Lung (tissue), 12 donors: ENCODE data around the gene NFE2L3. TPM values are rescaled to one million over a fixed set of nuclear protein-coding genes. Genes with fewer than 3 reads are reported as not detected.

Experiments
- ATAC-seq: fragments of 200-7000 bp; cut with Tn5 transposase; one replicate; pipeline ENCODE4 v1.9.1; 2020; ENCODE audit warnings: moderate number of reproducible peaks; ENCODE audit not compliant: insufficient read depth, low FRiP score
- DNase-seq, 3 donors: peaks; one replicate each; pipeline ENCODE4 v3.0.0-alpha.2; 2013 to 2017
- H3K27ac ChIP-seq, 2 donors: one replicate each; pipeline ENCODE4 v1.5.1; 2013; ENCODE audit warnings: mild to moderate bottlenecking in 2 of 2, moderate library complexity in 2 of 2, control low read depth in 1 of 2, inconsistent platforms in 1 of 2, low read depth in 1 of 2, low read length in 1 of 2
- H3K27me3 ChIP-seq, 3 donors: one replicate each; pipeline ENCODE4 v1.5.1; 2013; ENCODE audit warnings: low read length in 2 of 3; ENCODE audit not compliant: control insufficient read depth in 3 of 3, insufficient read depth in 3 of 3
- H3K36me3 ChIP-seq, 4 donors: one replicate each; pipeline ENCODE4 v1.5.1; 2013; ENCODE audit warnings: low read length in 4 of 4, mild to moderate bottlenecking in 1 of 4, moderate library complexity in 1 of 4; ENCODE audit not compliant: control insufficient read depth in 4 of 4, insufficient read depth in 4 of 4
- H3K4me1 ChIP-seq, 5 donors: one replicate each; pipeline ENCODE4 v1.5.1; 2013; ENCODE audit warnings: low read length in 5 of 5, mild to moderate bottlenecking in 2 of 5, moderate library complexity in 1 of 5; ENCODE audit not compliant: control insufficient read depth in 5 of 5, insufficient read depth in 5 of 5
- H3K4me3 ChIP-seq: one replicate; pipeline ENCODE4 v1.5.1; 2013; ENCODE audit warnings: mild to moderate bottlenecking, control low read depth, moderate library complexity
- H3K9ac ChIP-seq, 2 donors: one replicate each; pipeline ENCODE4 v1.5.1; 2013; ENCODE audit warnings: low read length in 2 of 2, control low read depth in 1 of 2; ENCODE audit not compliant: insufficient read depth in 1 of 2
- H3K9me3 ChIP-seq, 4 donors: one replicate each; pipeline ENCODE4 v1.5.1; 2013; ENCODE audit warnings: low read length in 3 of 4, mild to moderate bottlenecking in 1 of 4, moderate library complexity in 1 of 4; ENCODE audit not compliant: control insufficient read depth in 4 of 4, insufficient read depth in 3 of 4
- WGBS, 2 donors: extraction: QIAGEN DNeasy Blood & Tissue Kit; methylation state at CpG; one replicate each; pipeline ENCODE4 v1.1.7; 2013; 5-methylcytosine and 5-hydroxymethylcytosine counted together
- polyA plus RNA-seq, 2 donors: library from polyadenylated mRNA; stranded (reverse); fragments of 200-250 nt; gene quantifications; one replicate each; pipeline ENCODE4 v1.2.1, GENCODE V29; 2013
- total RNA-seq, 2 donors: library from RNA; depleted of rRNA in 1 of 2; stranded (reverse); fragments of >200 nt in 1 of 2; gene quantifications; one replicate each; pipeline ENCODE4 v1.2.1, GENCODE V29; 2014 to 2021
- TF ChIP-seq, protein P1 (sequence below): IDR thresholded peaks from 2 replicates; pipeline ENCODE4 v1.5.1; 2012; ENCODE audit warnings: mild to moderate bottlenecking; ENCODE audit errors: control extremely low read depth, extremely low read depth
- donor health status: control.
- donor health status: control.
- donor health status: Bipolar disorder and iron deficiency.
- donor health status: healthy.
- donor health status: DM: yes; HTN: yes; CAD: no.

Gene NFE2L3
- total and polyA plus RNA-seq, 4 donors = 3.6 to 6.5 (median 5.1) TPM

DNA sequence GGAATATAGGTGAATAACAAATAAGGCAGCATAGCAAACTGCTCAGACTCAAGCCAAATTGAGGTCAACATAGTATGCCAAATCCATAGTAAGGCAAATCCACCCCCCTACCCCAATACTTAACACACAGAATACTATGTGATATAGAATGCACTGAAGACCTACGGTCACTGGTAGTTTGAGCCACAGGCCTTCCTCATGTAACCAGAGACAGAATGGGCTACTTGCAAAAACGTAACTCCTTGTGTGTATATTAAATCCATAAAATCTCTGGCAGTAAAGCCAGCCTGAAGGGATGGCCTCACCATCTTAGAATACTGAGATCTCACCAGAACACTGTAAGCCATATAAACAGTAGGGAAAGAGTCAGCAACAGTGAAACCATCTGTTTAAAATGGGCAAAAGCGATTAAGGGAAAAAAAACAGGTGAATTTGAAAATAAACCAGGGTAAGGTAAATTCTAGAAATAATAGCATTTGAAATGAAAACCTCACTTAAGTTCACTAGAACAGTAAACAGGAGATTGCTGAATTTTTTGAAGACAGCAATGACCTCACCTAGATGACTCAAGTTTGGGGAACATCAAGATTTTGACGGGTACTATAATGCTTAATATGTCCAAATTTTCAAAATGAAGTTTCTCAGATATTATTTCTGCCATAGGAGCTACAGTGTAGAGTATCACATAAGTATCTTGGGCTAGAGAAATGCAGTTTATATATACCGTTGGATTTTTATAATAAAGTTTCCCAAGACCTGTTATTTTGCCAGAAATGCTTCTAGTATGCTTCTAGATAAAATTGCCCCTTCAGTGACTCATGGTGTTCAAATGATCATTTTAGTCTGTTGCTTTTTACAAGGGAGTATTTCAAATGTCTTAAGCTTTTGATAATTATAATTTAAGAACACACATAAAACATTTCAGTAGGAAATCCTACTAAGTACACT lies 34.6 kb downstream of the NFE2L3 start:
- peaks cover 0 to 6% (median 0%) of the 10 kb centered on the region in 5 donors for H3K4me1 ChIP-seq
- H3K27ac ChIP-seq = no peak overlapping the region
- H3K4me3 ChIP-seq = no peak overlapping the region
- TF ChIP-seq, protein P1, sequence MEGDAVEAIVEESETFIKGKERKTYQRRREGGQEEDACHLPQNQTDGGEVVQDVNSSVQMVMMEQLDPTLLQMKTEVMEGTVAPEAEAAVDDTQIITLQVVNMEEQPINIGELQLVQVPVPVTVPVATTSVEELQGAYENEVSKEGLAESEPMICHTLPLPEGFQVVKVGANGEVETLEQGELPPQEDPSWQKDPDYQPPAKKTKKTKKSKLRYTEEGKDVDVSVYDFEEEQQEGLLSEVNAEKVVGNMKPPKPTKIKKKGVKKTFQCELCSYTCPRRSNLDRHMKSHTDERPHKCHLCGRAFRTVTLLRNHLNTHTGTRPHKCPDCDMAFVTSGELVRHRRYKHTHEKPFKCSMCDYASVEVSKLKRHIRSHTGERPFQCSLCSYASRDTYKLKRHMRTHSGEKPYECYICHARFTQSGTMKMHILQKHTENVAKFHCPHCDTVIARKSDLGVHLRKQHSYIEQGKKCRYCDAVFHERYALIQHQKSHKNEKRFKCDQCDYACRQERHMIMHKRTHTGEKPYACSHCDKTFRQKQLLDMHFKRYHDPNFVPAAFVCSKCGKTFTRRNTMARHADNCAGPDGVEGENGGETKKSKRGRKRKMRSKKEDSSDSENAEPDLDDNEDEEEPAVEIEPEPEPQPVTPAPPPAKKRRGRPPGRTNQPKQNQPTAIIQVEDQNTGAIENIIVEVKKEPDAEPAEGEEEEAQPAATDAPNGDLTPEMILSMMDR = no peak
- no peaks in the 10 kb centered on the region for H3K9me3 ChIP-seq
- WGBS, 2 donors = 84 to 87% methylated on average over 5 of the region's 5 CpGs
- DNase-seq = no peak
- H3K9ac ChIP-seq = no peak overlapping the region
- H3K27me3 ChIP-seq = no peaks in the 10 kb centered on the region
- H3K36me3 ChIP-seq = peaks cover 12 to 44% (median 30%) of the 10 kb centered on the region in 4 donors
- ATAC-seq = no peak

DNA sequence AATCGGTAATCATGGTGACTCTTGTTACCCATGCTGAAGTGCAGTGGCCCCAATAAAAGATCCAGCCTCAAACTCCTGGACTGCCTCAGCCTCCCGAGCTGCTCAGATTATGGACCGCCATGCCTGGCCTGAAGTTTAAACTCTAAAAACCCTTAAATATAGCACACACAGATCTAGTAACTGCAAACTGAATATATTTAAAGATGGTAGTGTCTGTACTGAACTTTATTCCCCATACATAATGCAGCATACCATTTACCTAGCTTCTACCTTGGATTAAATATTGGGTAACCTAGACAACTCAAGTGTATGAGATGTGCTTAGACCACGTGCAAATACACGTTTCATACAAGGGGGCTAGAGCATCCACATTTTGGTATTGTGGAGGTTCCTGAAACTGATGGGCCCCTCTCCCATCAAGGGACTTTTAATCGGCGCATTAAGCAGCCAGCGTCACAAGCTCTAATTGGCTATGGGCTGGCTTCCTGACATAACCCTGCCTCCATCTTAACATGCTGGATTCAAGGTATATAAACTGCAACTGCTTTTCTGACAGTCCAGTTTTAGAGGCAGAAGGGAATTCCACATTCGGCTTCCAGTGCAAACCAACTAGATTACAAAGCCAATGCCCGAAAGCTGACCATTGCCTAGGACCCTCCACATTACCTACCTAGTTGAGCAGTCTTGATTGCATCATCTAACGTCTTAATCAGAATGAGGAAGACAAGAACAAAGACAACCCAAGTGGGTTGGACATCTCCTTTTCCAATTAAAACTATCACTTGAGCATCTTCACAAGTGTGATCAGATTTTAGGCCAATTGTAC lies 35.6 kb downstream of the NFE2L3 start:
- Histone ChIP-seq H3K36me3 (peaks cover 12 to 48% (median 39%) of the 10 kb centered on the region in 4 donors), H3K27me3 (no peaks in the 10 kb centered on the region), H3K9ac (no peak overlapping the region), H3K4me3 (no peak overlapping the region), H3K9me3 (no peaks in the 10 kb centered on the region), H3K27ac (no peak overlapping the region), H3K4me1 (peaks cover 0 to 10% (median 0%) of the 10 kb centered on the region in 5 donors)
- 74 to 80% methylated on average over 11 of the region's 11 CpGs for WGBS, 2 donors
- ATAC-seq = no peak
- no peak for DNase-seq
- TF ChIP-seq, protein P1 = no peak

DNA sequence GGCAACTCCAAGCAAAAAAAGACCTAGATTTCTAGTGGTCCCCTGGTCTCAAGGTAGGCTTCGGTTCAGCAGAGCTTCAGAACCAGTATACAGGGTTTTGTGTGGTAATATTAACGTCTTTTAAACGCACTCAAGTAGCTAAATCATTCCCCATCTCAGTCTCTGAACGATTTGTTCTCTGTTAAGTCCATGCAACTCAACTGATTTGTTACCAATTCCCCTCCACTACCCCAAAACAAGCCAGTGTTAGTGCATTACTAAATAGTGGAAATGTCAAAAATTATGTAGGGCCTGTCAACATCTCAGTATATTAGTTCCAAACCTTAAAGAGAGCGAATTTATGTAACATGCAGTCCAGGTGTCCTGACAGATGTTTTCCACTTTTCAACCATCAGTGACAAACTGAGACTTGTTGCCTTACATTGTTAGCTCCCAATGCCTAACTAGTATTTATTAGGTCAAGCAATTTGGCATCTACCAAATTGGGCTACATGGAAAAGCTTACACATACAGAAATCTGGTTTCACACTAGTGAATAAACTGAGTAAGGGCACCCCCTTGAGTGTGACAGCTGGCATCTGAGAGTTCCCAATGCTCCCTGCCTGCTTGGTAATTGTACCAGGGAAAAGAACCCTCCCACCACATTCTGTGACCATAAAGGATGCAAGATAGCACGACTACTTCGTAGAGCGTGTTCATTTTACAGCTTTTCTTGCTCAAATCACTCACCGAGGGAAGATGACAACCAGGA lies 36.4 kb downstream of the NFE2L3 start:
- ATAC-seq (no peak), DNase-seq (no peak)
- H3K36me3 ChIP-seq = peaks cover 12 to 55% (median 47%) of the 10 kb centered on the region in 4 donors

More for the DNA sequence above, 36.4 kb downstream of the NFE2L3 start:
- H3K9me3 ChIP-seq = no peaks in the 10 kb centered on the region
- TF ChIP-seq, protein P1 = no peak
- 89 to 91% methylated on average over 9 of the region's 9 CpGs for WGBS, 2 donors
- no peak overlapping the region for H3K9ac ChIP-seq
- no peaks in the 10 kb centered on the region for H3K27me3 ChIP-seq
- H3K4me1 ChIP-seq = peaks cover 0 to 17% (median 2%) of the 10 kb centered on the region in 5 donors
- H3K4me3 ChIP-seq = no peak overlapping the region
- H3K27ac ChIP-seq = no peak overlapping the region
